ENCODE results near the gene ZNF584.

The ZNF584 gene

DNA sequence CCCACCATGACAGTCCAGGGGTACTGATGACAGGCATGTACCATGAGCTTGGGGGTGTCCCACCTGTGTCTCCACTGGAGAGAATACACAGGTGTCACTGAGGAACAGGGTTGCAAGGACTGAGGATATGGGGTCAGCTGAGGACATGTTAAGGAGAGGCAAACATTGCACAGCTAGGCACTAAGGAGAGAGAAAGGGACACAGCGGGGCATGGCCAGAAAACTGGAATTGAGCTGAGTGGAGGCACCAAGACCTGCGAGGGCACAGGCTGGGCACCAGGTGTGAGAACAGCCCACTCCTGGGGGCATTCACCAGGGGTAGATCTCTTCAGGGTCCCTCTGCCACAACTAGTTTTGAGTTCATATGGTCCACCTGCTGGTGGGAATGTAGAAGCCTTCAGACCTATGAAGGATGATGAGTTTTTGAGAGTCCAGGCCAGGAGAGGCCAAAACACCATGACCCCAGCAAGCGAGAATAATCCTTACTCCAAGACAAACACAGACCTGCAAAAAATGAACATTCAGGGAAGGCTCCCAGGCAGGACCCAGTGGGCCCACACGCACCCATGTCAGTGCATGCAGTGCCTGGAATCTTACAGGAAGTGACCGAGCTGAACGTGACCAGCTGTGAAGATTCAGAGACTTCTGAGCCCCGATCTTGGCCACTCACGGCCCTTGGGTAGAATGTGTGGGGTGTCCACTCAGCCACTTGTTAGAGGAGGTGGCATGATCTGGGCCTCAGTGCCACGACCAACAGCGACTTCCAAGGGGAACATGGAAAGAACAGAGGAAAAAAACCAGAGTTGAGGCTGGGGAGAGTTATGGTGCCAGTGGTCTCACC lies 1.4 kb upstream of the ZNF584 start:
- TF ChIP-seq, protein P1, sequence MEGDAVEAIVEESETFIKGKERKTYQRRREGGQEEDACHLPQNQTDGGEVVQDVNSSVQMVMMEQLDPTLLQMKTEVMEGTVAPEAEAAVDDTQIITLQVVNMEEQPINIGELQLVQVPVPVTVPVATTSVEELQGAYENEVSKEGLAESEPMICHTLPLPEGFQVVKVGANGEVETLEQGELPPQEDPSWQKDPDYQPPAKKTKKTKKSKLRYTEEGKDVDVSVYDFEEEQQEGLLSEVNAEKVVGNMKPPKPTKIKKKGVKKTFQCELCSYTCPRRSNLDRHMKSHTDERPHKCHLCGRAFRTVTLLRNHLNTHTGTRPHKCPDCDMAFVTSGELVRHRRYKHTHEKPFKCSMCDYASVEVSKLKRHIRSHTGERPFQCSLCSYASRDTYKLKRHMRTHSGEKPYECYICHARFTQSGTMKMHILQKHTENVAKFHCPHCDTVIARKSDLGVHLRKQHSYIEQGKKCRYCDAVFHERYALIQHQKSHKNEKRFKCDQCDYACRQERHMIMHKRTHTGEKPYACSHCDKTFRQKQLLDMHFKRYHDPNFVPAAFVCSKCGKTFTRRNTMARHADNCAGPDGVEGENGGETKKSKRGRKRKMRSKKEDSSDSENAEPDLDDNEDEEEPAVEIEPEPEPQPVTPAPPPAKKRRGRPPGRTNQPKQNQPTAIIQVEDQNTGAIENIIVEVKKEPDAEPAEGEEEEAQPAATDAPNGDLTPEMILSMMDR (conservative IDR thresholded peaks at IDR 0.05; ENCODE audit: control insufficient read depth, insufficient read depth, low read depth, low read length): peak; percentile 42
- peak; percentile 28 for DNase-seq (ENCODE audit: low read depth)
- peak overlapping the region; percentile 83 for H3K4me3 ChIP-seq (ENCODE audit: control insufficient read depth, low read depth, low read length)

DNA sequence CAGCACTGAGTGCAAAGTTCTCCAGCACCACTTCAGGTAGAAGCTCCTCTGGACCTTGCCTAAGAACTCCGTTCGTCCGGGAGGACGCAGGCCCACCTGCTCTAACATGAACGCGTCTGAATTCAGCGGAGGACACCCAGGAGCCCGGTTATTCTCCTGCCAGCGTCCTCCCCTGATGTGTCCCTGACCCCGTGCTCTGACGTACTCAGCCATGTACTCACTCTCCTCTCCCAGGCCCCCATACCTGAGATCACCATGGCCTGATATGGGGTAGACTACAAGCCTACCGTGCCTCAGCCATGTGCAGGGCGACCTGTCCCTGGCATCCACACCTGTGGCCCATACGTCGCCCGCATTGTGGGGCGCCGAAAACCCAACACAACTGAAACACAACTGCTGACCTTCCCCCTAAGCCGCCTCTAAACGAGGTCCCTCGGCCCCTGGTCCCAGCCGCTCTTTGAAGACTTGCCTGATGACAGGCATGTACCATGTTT lies 744 bp upstream of the ZNF584 start:
- H3K4me3 ChIP-seq (ENCODE audit: control insufficient read depth, low read depth, low read length): peak overlapping the region; percentile 83
- TF ChIP-seq, protein P1 (conservative IDR thresholded peaks at IDR 0.05; ENCODE audit: control insufficient read depth, insufficient read depth, low read depth, low read length): no peak
- peak; percentile 47 for DNase-seq (ENCODE audit: low read depth)

DNA sequence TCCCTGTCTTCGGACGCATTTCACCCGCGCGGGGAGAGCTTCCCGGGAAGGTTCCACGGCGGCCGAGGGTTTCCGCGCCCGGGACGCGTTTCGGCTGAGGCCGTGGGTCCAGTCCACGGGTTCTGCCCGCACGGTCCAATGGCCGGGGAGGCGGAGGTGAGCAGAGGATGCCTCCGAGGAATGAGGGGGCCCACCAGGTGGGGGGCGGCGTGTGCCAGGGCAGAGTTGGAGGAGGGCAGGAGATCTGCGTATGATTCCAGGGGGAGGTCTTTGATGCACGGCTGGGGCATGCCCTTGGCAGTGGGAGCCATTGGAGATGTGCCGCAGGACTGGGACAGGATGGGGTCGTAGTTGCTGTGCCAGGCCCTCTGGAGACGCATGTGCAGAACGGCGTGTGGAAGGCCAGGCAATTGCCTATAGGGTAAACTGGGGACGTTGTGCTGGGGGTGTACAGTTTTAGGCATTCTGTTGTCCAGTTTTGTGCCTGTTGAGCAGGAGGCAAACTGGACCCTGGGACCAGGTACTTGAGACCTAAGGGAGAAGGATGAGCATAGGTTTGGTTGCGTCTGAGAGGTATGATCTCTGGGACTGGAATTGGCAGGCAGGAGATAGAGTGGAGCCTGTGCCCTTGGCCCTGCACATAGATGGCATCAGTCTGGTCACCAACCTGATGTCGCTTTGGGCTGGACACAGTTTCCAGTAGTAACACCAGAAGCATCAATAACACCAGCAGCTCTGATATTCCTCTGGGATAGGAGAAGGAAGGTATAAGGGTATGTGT lies 751 bp downstream of the ZNF584 start:
- DNase-seq (ENCODE audit: low read depth): peak; percentile 35
- TF ChIP-seq, protein P1 (conservative IDR thresholded peaks at IDR 0.05; ENCODE audit: control insufficient read depth, insufficient read depth, low read depth, low read length): no peak
- peak overlapping the region; percentile 83 for H3K4me3 ChIP-seq (ENCODE audit: control insufficient read depth, low read depth, low read length)

DNA sequence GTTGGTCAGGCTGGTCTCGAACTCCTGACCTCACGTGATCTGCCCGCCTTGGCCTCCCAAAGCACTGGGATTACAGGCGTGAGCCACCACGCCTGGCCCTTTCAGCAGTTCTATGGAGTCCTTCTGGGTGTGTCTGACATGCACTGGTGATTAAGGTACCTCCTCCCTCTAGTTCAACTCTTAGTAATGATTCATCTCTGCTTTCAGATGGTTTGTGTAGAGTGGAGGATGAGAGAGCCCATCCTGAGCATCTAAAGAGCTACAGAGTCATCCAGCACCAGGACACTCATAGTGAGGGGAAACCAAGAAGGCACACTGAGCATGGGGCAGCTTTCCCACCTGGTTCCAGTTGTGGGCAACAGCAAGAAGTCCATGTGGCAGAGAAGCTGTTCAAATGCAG lies 8.2 kb downstream of the ZNF584 start:
- TF ChIP-seq, protein P1 (conservative IDR thresholded peaks at IDR 0.05; ENCODE audit: control insufficient read depth, insufficient read depth, low read depth, low read length): no peak
- no peak overlapping the region for H3K4me3 ChIP-seq (ENCODE audit: control insufficient read depth, low read depth, low read length)
- no peak for DNase-seq (ENCODE audit: low read depth)

DNA sequence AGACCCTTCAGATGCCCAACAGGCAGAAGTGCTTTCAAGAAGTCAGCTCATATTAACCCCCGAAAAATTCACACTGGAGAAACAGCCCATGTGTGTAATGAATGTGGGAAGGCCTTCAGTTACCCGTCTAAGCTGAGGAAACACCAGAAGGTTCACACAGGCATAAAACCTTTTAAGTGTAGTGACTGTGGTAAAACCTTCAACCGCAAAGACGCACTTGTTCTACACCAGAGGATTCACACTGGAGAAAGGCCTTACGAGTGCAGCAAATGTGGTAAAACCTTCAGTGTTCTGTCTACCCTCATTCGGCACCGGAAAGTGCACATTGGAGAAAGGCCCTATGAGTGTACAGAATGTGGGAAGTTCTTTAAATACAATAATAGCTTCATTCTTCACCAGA lies 8.6 kb downstream of the ZNF584 start:
- DNase-seq (ENCODE audit: low read depth): no peak
- TF ChIP-seq, protein P1 (conservative IDR thresholded peaks at IDR 0.05; ENCODE audit: control insufficient read depth, insufficient read depth, low read depth, low read length): no peak

DNA sequence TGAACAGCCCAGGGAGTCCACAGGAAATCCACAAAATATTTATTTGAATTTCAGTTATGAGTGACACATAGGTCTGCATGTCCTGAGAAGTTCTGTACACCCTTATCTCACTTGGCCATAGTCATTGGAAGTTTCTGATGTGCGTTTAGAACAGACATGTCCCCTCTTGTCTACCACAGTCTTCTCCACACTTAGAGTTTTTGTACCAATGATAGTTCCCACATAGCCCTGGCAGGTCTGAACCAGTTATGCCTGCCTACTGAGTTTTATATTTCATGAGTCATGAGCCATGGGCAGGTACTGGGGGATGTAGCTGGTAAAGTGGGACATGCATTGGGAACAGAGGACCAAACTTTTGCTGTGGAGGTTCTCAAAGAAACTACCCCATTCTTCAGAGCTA lies 20.2 kb downstream of the ZNF584 start:
- DNase-seq (ENCODE audit: low read depth): no peak

More for the DNA sequence above, 8.6 kb downstream of the ZNF584 start:
- no peak overlapping the region for H3K4me3 ChIP-seq (ENCODE audit: control insufficient read depth, low read depth, low read length)

More for the DNA sequence above, 20.2 kb downstream of the ZNF584 start:
- TF ChIP-seq, protein P1 (conservative IDR thresholded peaks at IDR 0.05; ENCODE audit: control insufficient read depth, insufficient read depth, low read depth, low read length): no peak
- H3K4me3 ChIP-seq (ENCODE audit: control insufficient read depth, low read depth, low read length): no peak overlapping the region
